Esophagus muscularis mucosa (tissue), 3 donors: Measurements from ENCODE around the gene RSAD1.

Experiments
- POLR2A ChIP-seq: fragments of 450-650 bp; IDR thresholded peaks from one replicate; pipeline ENCODE4 v1.6.1; 2017; ENCODE audit warnings: antibody characterized with exemption, moderate library complexity, mild to moderate bottlenecking, low read depth
- TF ChIP-seq, protein P1 (sequence below), 3 experiments: fragments of 200-600 bp in 2 of 3; fragments of 450-650 bp in 1 of 3; sonication (generic) in 2 of 3; IDR thresholded peaks; one replicate each; pipeline ENCODE4 v1.5.1; 2017 to 2019; ENCODE audit warnings: antibody characterized with exemption in 3 of 3, mild to moderate bottlenecking in 2 of 3, moderate library complexity in 1 of 3

- TF ChIP-seq, protein P1, sequence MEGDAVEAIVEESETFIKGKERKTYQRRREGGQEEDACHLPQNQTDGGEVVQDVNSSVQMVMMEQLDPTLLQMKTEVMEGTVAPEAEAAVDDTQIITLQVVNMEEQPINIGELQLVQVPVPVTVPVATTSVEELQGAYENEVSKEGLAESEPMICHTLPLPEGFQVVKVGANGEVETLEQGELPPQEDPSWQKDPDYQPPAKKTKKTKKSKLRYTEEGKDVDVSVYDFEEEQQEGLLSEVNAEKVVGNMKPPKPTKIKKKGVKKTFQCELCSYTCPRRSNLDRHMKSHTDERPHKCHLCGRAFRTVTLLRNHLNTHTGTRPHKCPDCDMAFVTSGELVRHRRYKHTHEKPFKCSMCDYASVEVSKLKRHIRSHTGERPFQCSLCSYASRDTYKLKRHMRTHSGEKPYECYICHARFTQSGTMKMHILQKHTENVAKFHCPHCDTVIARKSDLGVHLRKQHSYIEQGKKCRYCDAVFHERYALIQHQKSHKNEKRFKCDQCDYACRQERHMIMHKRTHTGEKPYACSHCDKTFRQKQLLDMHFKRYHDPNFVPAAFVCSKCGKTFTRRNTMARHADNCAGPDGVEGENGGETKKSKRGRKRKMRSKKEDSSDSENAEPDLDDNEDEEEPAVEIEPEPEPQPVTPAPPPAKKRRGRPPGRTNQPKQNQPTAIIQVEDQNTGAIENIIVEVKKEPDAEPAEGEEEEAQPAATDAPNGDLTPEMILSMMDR (IDR thresholded peaks at IDR 0.05), result no peak
- TF ChIP-seq POLR2A, result no peak
These were observed 27.6 kb downstream of the RSAD1 start for GRCh38 chr17:50506298-50506697.
